ENCODE measurements around the gene HSPB2. TPM values are rescaled to one million over a fixed set of nuclear protein-coding genes. Genes with fewer than 3 reads are reported as not detected.

HSPB2 gene
- total and polyA plus RNA-seq, 2 donors (not counting 1 experiment from before 2014, with no cell fraction given) = 2.5 to 2.8 TPM

DNA sequence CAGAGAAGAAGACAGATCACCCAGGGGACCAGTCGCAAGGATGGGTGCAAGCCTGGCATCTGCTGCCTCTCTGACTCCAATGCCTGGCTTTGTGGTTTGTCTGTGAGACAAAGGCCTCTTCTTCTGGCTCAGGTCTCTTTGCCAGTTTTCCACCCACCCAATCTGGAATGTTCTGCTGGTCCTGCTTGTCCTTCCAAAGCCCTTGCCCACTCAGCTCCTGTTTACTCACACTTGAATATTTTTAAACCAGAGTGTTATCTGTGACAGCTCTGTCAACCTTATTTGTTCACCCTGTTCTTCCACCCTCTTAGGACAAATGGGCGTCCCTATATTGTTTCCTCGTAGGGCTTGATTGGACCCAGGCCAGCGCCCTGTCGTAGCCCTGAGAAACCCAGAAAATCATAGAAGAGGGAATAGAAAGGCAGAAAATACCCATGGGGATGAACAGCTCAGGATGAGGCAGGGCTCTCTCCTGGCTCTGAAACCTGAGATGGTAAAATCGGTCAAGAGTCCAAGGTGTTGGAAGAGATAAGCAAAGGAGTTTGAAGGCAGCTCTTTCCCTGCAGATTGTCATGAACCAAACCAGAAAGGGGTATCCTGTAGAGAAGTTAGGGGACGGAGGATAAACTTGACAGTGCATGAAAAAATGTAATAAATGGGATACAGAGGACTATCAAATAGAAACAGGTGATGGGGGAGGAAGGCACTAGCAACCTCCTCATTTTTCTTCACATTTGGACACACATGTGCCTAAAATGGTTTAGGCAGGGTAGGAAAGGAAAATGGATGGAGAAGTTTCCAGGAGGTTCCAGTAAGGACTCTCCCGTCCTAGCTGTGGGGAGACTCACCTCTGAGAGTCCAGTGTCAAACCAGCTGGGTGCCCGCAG is 1.6 kb upstream of the HSPB2 start:
- Histone ChIP-seq H3K4me1 (ENCODE audit: control insufficient read depth, extremely low read depth, insufficient read depth, low read length) (peaks cover 16% of the 10 kb centered on the region), H3K27me3 (ENCODE audit: control insufficient read depth, insufficient read depth, low read length) (no peaks in the 10 kb centered on the region), H3K4me2 (ENCODE audit: extremely low read depth, insufficient read depth, low read length) (no peak overlapping the region), H3K36me3 (ENCODE audit: control insufficient read depth, insufficient read depth, low read length) (no peaks in the 10 kb centered on the region), H2AFZ (ENCODE audit: low read length) (no peak overlapping the region), H3K9me3 (ENCODE audit: control insufficient read depth, insufficient read depth, low read depth, low read length) (no peaks in the 10 kb centered on the region), H4K20me1 (ENCODE audit: control insufficient read depth, extremely low read depth, insufficient read depth, low read length) (no peaks in the 10 kb centered on the region), H3K4me3 (replicated peaks in 1 of 4; ENCODE audit: control extremely low read depth in 1 of 4, insufficient read depth in 1 of 4, low read depth in 3 of 4, low read length in 4 of 4) (peak overlapping the region in 1 of 4 experiments; percentile 64), H3K79me2 (ENCODE audit: control insufficient read depth, insufficient read depth, low read length) (no peaks in the 10 kb centered on the region), H3K9ac (ENCODE audit: insufficient read depth, low read length) (no peak overlapping the region), H3K27ac (ENCODE audit: insufficient read depth, low read length) (no peak overlapping the region)
- TF ChIP-seq EZH2 (IDR thresholded peaks at IDR 0.05; ENCODE audit: low read length, missing control alignments) = no peak
- TF ChIP-seq, protein P1, sequence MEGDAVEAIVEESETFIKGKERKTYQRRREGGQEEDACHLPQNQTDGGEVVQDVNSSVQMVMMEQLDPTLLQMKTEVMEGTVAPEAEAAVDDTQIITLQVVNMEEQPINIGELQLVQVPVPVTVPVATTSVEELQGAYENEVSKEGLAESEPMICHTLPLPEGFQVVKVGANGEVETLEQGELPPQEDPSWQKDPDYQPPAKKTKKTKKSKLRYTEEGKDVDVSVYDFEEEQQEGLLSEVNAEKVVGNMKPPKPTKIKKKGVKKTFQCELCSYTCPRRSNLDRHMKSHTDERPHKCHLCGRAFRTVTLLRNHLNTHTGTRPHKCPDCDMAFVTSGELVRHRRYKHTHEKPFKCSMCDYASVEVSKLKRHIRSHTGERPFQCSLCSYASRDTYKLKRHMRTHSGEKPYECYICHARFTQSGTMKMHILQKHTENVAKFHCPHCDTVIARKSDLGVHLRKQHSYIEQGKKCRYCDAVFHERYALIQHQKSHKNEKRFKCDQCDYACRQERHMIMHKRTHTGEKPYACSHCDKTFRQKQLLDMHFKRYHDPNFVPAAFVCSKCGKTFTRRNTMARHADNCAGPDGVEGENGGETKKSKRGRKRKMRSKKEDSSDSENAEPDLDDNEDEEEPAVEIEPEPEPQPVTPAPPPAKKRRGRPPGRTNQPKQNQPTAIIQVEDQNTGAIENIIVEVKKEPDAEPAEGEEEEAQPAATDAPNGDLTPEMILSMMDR (conservative IDR thresholded peaks at IDR 0.05 in 1 of 2, IDR thresholded peaks at IDR 0.05 in 1 of 2; ENCODE audit: low read depth in 1 of 2, low read length in 2 of 2) = no peak
- DNase-seq (ENCODE audit: low read depth in 2 of 2) = peak in 1 of 2 donors; percentile 20

DNA sequence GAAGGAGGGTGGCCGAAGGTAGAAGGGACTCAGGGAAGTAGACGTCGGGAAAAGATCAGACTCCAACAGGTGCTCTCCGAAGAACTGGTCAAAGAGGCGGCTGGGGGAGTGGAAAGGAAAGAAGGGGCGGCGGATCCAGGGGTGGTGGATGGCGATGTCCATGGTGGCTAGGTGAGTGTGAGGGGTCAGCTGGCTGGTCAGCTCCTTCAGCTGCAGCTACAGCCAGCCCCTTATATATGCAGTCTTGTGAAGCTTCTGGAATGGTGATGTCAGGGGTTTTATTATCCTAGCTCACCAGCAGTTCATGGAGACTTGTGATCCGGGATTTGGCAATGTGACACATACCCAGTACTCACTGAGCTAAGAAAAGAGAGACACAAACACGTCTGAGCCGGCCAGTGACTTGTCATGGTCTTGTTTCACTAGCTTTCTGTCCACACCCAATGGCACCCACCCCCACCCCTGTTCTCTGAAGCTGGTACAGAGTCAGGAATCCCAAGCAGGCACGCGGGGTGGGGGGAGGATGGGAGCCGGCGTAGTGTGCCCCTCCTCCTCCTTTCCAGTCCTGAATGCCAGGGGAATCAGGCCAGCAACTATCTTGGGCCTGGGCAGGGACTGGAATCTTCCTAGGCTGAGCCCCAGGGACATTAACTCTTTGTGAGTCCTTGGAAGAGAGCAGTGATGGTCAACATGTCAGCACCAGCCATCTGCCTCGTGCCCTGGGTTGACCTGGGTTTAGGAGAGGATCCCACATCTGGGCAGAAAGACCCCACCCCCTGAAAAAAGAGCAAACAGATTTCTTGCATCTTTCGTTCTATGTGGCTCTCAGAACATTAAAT is 752 bp upstream of the HSPB2 start, which contains the start of gene CRYAB:
Gene CRYAB, minus strand, starts transcription at position 208 of the 839 bp plus-strand sequence. Its CDS starts 46 bp downstream, at position 162.
- Histone ChIP-seq H3K4me3 (replicated peaks in 1 of 4; ENCODE audit: control extremely low read depth in 1 of 4, insufficient read depth in 1 of 4, low read depth in 3 of 4, low read length in 4 of 4) (peak within 1 kb of the TSS in 3 of 4 experiments; percentile 5 to 64 (median 19)), H2AFZ (ENCODE audit: low read length) (peak within 1 kb of the TSS; percentile 36), H3K27me3 (ENCODE audit: control insufficient read depth, insufficient read depth, low read length) (no peaks in the 10 kb centered on the region), H3K4me1 (ENCODE audit: control insufficient read depth, extremely low read depth, insufficient read depth, low read length) (peaks cover 16% of the 10 kb centered on the region), H4K20me1 (ENCODE audit: control insufficient read depth, extremely low read depth, insufficient read depth, low read length) (no peaks in the 10 kb centered on the region), H3K36me3 (ENCODE audit: control insufficient read depth, insufficient read depth, low read length) (no peaks in the 10 kb centered on the region), H3K27ac (ENCODE audit: insufficient read depth, low read length) (peak within 1 kb of the TSS; percentile 7), H3K79me2 (ENCODE audit: control insufficient read depth, insufficient read depth, low read length) (no peaks in the 10 kb centered on the region), H3K9ac (ENCODE audit: insufficient read depth, low read length) (peak within 1 kb of the TSS; percentile 16), H3K4me2 (ENCODE audit: extremely low read depth, insufficient read depth, low read length) (peak within 1 kb of the TSS; percentile 46), H3K9me3 (ENCODE audit: control insufficient read depth, insufficient read depth, low read depth, low read length) (no peaks in the 10 kb centered on the region)
- TF ChIP-seq, protein P1 (conservative IDR thresholded peaks at IDR 0.05 in 1 of 2, IDR thresholded peaks at IDR 0.05 in 1 of 2; ENCODE audit: low read depth in 1 of 2, low read length in 2 of 2) = no peak
- TF ChIP-seq EZH2 (IDR thresholded peaks at IDR 0.05; ENCODE audit: low read length, missing control alignments) = no peak
- DNase-seq (ENCODE audit: low read depth in 2 of 2) = peak; percentile 78 to 84

Data from fibroblast of lung (primary cell).